Measurements from ENCODE around the gene CD8B2.
"Not testable (repeated sequence)": the region's sequence is repeated elsewhere in the genome, so short reads cannot be mapped to it uniquely, and the experiment has no call there.

CD8B2 gene

DNA sequence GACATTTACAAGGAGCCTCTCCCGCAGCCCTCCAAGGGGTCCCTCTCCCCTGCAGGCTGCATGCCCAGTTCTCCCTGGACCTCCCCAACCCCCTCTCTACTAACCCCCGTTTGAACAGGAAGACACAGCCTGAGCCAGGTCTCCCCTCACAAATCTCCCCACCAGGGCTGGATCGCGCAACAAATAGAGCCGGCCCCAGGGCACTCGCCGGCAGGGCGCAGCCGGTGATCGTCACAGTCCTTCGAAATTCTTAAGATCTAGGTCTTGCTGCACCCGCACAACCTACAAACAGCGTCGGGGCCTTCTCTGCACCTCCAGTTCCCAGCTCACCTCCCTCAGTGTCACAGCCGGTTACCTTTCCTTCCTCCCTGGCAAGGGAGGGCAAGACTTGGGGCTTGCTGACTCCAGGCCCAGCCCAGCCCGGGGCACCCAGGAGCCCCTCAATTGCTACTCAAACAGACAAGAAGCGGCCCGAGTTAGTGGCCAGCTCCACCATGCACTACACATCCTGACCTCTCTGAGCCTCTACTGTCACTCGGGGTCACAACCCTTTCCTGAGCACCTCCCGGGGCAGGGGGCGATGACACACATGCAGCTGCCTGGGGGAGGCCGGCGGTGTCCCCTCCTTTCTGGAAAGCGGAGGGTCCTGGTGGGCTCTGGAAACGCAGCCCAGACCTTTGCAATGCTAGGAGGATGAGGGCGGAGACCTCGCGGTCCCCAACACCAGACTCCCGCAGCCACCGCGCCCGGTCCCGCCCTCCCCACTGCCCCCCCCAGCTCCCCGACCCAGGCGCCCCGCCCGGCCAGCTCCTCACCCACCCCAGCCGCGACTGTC is at the start of gene CD8B2:
Gene CD8B2 (plus strand): TSS at position 814 of the 835 bp plus-strand sequence. CDS start 63 bp downstream, outside the sequence.
- DNase-seq: not testable (repeated sequence)

DNA sequence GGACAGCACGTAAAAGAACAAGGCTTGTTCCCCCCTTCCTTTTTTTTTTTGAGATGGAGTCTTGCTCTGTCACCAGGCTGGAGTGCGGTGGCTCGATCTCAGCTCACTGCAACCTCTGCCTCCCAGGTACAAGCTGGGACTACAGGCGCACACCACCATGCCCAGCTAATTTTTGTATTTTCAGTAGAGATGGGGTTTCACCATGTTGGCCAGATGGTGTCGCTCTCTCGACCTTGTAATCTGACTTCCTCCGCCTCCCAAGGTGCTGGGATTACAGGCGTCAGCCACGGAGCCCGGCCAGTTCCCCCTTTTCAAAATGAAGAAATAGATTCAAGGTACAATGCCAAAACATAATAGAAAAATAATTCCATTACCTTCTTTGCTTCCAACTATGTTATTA is 25.3 kb upstream of the CD8B2 start:
- not testable (repeated sequence) for DNase-seq

GRCh38 chr2:106467516-106467915 is 19.6 kb upstream of the CD8B2 start:
- DNase-seq: not testable (repeated sequence)

DNA sequence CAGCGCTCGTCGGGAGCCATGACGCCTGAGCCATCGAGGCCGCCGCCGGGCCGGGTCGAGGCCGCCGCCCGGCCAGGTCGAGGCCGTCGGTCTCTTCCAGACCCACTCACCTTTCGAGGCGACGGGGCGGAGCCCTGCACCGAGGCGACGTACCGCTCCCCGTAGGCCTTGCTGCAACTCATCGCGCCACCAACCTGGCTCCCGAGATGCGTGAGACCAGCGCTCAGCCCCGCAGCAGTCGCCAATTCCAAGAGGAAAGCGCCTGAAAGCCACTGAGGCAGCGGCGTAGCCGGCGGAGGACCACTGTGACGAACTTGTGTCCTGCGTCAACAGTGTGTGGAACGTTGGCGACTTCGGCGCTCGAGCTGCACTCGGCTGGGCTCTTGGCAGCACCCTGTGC is 19.1 kb upstream of the CD8B2 start, which contains the start of gene RGPD3:
Gene RGPD3 (minus strand): TSS at position 307 of the 400 bp plus-strand sequence. CDS start 125 bp downstream, at position 182.
- not testable (repeated sequence) for DNase-seq

DNA sequence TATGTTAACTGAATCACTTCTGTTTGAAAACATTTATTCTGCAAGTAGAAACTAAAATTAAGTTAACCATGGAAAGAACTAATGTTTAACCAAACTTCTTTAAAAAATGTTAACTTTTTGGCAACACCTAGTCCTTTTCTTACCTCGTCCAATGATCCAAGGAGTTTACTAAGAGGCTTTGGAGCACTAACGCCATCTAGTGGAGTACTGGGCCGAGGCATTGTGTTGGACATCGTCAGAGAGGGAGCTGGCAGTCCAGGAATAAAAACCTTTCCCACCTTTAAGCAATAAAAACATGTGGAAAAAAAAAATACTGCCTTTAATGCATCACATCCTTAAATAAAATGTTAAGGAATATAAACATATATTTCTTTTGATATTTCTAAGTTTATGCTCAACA is 16.5 kb upstream of the CD8B2 start:
- not testable (repeated sequence) for DNase-seq

GRCh38 chr2:106477647-106478046 is 9.5 kb upstream of the CD8B2 start:
- not testable (repeated sequence) for DNase-seq

GRCh38 chr2:106479563-106479962 is 7.6 kb upstream of the CD8B2 start:
- DNase-seq: not testable (repeated sequence)

GRCh38 chr2:106487386-106488191 is 425 bp downstream of the CD8B2 start:
- not testable (repeated sequence) for DNase-seq

GRCh38 chr2:106489701-106490100 is 2.5 kb downstream of the CD8B2 start:
- not testable (repeated sequence) for DNase-seq

GRCh38 chr2:106492399-106492798 is 5.2 kb downstream of the CD8B2 start:
- not testable (repeated sequence) for DNase-seq

DNA sequence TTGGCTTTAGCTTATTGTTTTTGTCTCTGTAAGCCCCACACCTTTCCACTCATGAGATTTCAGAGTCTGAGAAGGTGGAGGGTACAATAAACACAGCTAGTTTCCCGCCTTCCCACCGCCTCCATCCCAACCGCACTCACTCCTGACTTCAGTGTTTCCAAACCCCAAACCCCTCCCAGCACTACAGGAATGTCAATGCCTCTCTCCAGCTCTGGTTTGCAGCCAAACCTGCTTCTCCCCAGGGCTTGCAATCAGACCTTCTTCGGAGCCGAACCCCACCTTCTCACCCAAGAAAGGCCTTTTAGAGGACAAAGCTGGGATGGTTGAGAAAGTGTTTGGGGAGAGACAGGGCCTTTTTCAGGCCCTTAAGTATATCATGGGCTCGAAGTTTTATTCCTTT is 5.7 kb downstream of the CD8B2 start:
- not testable (repeated sequence) for DNase-seq

- DNase-seq: not testable (repeated sequence)
These were observed 11.4 kb downstream of the CD8B2 start for GRCh38 chr2:106498549-106498948.

DNA sequence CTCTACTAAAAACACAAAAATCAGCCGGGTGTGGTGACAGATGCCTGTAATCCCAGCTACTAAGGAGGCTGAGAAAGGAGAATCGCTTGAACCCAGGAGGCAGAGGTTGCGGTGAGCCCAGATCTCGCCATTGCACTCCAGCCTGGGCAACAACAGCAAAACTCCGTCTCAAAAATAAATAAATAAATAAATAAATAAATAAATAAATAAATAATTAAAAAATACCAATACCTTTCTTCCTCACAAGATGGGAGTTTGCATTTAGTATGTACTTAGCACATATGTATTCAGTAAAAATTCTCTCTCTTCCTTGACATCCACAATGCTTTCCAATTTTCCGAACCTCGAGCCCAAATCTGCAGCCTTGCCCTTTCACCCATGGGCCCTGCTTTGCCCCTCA is 13.2 kb downstream of the CD8B2 start:
- DNase-seq: not testable (repeated sequence)

DNA sequence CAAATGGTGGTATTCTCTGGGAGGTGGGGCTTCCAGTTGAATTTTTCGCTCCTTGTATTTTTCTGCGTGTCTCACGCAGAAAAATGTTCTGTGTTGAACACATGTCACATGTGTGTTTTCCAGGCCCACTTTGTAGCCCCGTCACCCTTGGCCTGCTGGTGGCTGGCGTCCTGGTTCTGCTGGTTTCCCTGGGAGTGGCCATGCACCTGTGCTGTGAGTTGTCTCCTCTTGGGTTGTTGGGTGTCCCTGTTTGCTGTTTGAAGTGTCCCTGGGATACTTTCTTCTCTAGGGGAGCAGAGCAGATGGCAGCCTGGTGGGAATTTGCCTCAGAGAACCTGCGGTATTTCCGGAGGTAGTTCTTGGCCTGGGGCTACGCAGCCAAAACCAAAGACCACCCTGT is 15.2 kb downstream of the CD8B2 start:
- not testable (repeated sequence) for DNase-seq

GRCh38 chr2:106504192-106504591 is 17.0 kb downstream of the CD8B2 start:
- not testable (repeated sequence) for DNase-seq

GRCh38 chr2:106504787-106505186 is 17.6 kb downstream of the CD8B2 start:
- not testable (repeated sequence) for DNase-seq

GRCh38 chr2:106506002-106506687 is 19.0 kb downstream of the CD8B2 start:
- DNase-seq: not testable (repeated sequence)

- DNase-seq: not testable (repeated sequence)
These were observed 21.7 kb downstream of the CD8B2 start for GRCh38 chr2:106508660-106509373.

DNA sequence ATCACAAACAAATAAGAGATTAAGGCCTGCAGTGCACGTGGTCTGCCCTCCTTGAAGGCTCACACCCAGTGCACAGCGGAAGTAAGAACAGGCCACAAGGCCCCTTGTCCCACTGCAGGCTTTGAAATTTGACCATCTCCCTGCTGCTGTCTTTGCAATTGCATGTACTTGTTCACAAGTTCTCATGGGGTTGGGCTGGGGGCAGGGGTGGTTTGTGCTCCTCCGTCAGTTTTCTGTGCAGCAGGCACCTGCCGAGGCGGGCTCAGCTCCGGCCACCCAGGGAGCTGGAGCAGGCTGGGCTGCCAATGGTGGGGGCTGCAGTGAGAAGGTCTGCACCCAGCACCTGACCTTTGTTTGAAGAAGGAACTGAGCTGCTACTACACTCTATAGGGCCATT is 22.2 kb downstream of the CD8B2 start:
- not testable (repeated sequence) for DNase-seq

- not testable (repeated sequence) for DNase-seq
These were observed 23.6 kb downstream of the CD8B2 start for GRCh38 chr2:106510791-106511190.

DNA sequence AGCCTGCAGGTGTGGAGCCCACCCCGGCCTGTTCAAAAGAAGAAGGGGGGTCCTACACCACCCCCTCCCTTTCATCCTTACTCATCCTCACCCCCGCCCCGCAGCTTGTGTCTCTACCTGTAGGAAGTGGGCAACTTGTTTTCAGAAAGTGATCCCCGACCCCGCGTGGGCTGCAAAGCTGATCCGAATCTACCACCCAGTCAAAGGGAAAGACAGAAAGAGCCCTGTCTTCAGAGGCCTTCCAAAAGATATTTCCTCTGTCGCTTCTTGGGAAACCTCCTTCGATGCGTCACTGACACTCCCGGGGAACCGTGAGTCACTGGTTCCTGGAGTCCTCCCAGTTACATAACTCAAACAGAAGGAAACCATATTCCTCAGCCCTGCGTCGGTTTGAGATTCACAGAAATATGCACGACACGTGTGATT is 24.3 kb downstream of the CD8B2 start:
- not testable (repeated sequence) for DNase-seq

GRCh38 chr2:106511934-106512333 is 24.8 kb downstream of the CD8B2 start:
- DNase-seq: not testable (repeated sequence)
